Vagina (tissue), 2 donors: Measurements from ENCODE around the gene GNAO1. TPM values are rescaled to one million over a fixed set of nuclear protein-coding genes. Genes with fewer than 3 reads are reported as not detected.

Experiments
- DNase-seq, 2 donors: peaks; one replicate each; pipeline ENCODE4 v3.0.0-alpha.2; 2017; ENCODE audit errors: extremely low spot score in 2 of 2
- H3K27ac ChIP-seq: fragments of 200-600 bp; sonication (generic); one replicate; pipeline ENCODE4 v1.5.1; 2019
- H3K27me3 ChIP-seq: fragments of 200-600 bp; sonication (generic); one replicate; pipeline ENCODE4 v1.5.1; 2019
- H3K36me3 ChIP-seq, 2 donors: fragments of 200-600 bp; sonication (generic); one replicate each; pipeline ENCODE4 v1.5.1; 2017 to 2019
- H3K4me1 ChIP-seq: fragments of 200-600 bp; sonication (generic); one replicate; pipeline ENCODE4 v1.5.1; 2019
- H3K4me3 ChIP-seq, 2 donors: fragments of 200-600 bp; sonication (generic); 1 replicate in 1 of 2; 2 replicates in 1 of 2; pipeline ENCODE4 v1.5.1; 2016 to 2019
- H3K9me3 ChIP-seq: fragments of 200-600 bp; sonication (generic); one replicate; pipeline ENCODE4 v1.5.1; 2019
- CTCF ChIP-seq, 3 experiments: fragments of 450-650 bp in 2 of 3; fragments of 200-600 bp in 1 of 3; sonication (generic) in 1 of 3; IDR thresholded peaks; one replicate each; pipeline ENCODE4 v1.5.1; 2017 to 2019; ENCODE audit warnings: antibody characterized with exemption in 3 of 3, mild to moderate bottlenecking in 2 of 3, moderate library complexity in 2 of 3
- POLR2A ChIP-seq, 2 donors: fragments of 450-650 bp; IDR thresholded peaks; one replicate each; pipeline ENCODE4 v1.6.1; 2017; ENCODE audit warnings: antibody characterized with exemption in 2 of 2, mild to moderate bottlenecking in 2 of 2, moderate library complexity in 2 of 2
- POLR2AphosphoS5 ChIP-seq, 2 donors: sonication (generic); formaldehyde crosslinking; IDR thresholded peaks; one replicate each; pipeline ENCODE4 v1.9.0; 2017; ENCODE audit warnings: antibody characterized with exemption in 2 of 2, mild to moderate bottlenecking in 2 of 2, low read depth in 1 of 2; ENCODE audit not compliant: insufficient read depth in 1 of 2
- intact Hi-C: fragments of 100-400 bp; cut with DNase I; formaldehyde crosslinking; loops from one replicate; pipeline ENCODE4 v1.15.1; 2023
- total RNA-seq: library from RNA; depleted of rRNA; stranded (reverse); fragments of >200 nt; gene quantifications from one replicate; pipeline ENCODE4 v1.2.3, GENCODE V29; 2016

GNAO1 gene
- total RNA-seq, 1 donor from 2014 or later, result 16.2 TPM

GRCh38 chr16:56338566-56339318 lies 147.5 kb downstream of the GNAO1 start:
- TF ChIP-seq POLR2AphosphoS5 (IDR thresholded peaks at IDR 0.05; ENCODE audit: insufficient read depth in 1 of 2, low read depth in 1 of 2) (no peak), POLR2A (IDR thresholded peaks at IDR 0.05) (no peak), CTCF (IDR thresholded peaks at IDR 0.05) (no peak)
- DNase-seq, result no peak
- H3K27ac ChIP-seq, result no peak overlapping the region
- no peaks in the 10 kb centered on the region for H3K27me3 ChIP-seq
- intact Hi-C loops, result no loop called here
- no peaks in the 10 kb centered on the region for H3K9me3 ChIP-seq
- no peaks in the 10 kb centered on the region for H3K36me3 ChIP-seq
- peaks cover 34% of the 10 kb centered on the region for H3K4me1 ChIP-seq
- no peak overlapping the region for H3K4me3 ChIP-seq

DNA sequence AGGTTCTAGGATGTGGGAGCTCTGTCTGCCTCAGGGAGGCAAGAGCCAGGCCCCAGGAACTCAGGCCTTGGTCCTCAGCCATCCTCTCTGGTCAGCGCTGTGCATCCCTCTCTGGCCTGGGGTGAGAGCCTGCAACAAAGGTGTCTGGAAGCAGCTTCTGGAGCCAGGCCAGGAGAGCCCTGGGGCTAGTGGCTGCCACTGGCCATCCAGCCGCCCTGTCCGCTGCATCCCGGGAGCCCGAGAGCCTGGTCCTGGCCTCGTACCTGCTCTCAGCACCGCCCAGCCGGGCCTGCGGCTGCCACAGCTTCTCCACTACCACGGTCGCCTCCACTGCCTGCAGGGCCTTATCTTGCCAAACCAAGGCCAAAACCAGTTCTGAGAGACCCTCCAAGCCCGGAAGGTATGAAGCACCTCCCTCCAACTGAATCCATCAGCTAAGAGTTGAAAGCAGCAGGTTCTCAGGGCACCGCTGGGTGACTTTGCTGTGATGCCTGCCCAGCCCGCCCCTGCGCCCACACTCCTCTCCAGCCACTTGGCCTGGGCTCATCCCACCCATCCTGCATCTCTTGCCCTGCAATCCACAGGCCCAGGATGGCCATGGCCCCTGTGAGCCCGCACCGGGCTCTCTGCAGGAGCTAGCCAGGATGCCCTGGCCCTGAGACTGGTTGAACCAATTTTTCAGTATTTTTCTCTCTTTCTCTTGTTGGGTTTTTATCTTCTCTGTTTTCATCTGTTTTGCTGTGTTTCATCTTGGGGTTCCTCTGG lies 148.3 kb downstream of the GNAO1 start:
- no peak for TF ChIP-seq POLR2AphosphoS5 (IDR thresholded peaks at IDR 0.05; ENCODE audit: insufficient read depth in 1 of 2, low read depth in 1 of 2)
- TF ChIP-seq POLR2A (IDR thresholded peaks at IDR 0.05), result no peak
- TF ChIP-seq CTCF (IDR thresholded peaks at IDR 0.05), result no peak
- DNase-seq, result no peak
- H3K27ac ChIP-seq, result no peak overlapping the region
- no peak overlapping the region for H3K4me3 ChIP-seq
- no peaks in the 10 kb centered on the region for H3K36me3 ChIP-seq
- peaks cover 35% of the 10 kb centered on the region for H3K4me1 ChIP-seq
- intact Hi-C loops, result no loop called here
- no peaks in the 10 kb centered on the region for H3K9me3 ChIP-seq
- H3K27me3 ChIP-seq, result no peaks in the 10 kb centered on the region

GRCh38 chr16:56340416-56340815 lies 149.1 kb downstream of the GNAO1 start:
- Histone ChIP-seq H3K4me3 (no peak overlapping the region), H3K9me3 (no peaks in the 10 kb centered on the region), H3K4me1 (peaks cover 29% of the 10 kb centered on the region), H3K36me3 (no peaks in the 10 kb centered on the region), H3K27ac (no peak overlapping the region), H3K27me3 (no peaks in the 10 kb centered on the region)
- DNase-seq, result no peak
- TF ChIP-seq CTCF (IDR thresholded peaks at IDR 0.05), result no peak
- TF ChIP-seq POLR2AphosphoS5 (IDR thresholded peaks at IDR 0.05; ENCODE audit: insufficient read depth in 1 of 2, low read depth in 1 of 2), result no peak
- TF ChIP-seq POLR2A (IDR thresholded peaks at IDR 0.05), result no peak
- intact Hi-C loops, result no loop called here

- Histone ChIP-seq H3K4me3 (no peak overlapping the region), H3K36me3 (no peaks in the 10 kb centered on the region), H3K9me3 (no peaks in the 10 kb centered on the region), H3K27me3 (no peaks in the 10 kb centered on the region), H3K27ac (no peak overlapping the region), H3K4me1 (peaks cover 24% of the 10 kb centered on the region)
- no peak for DNase-seq
- no peak for TF ChIP-seq POLR2A (IDR thresholded peaks at IDR 0.05)
- no peak for TF ChIP-seq POLR2AphosphoS5 (IDR thresholded peaks at IDR 0.05; ENCODE audit: insufficient read depth in 1 of 2, low read depth in 1 of 2)
- TF ChIP-seq CTCF (IDR thresholded peaks at IDR 0.05), result no peak
- intact Hi-C loops, result no loop called here
These were observed 149.6 kb downstream of the GNAO1 start for GRCh38 chr16:56340864-56341365.
